GM15510 (cell line): ENCODE measurements around the gene ASTN1.

ENCODE experiments used
- POLR2A ChIP-seq: IDR thresholded peaks from 3 replicates; pipeline ENCODE4 v1.6.1; 2011; ENCODE audit warnings: borderline replicate concordance; ENCODE audit not compliant: insufficient read length; ENCODE audit errors: extremely low read depth

The ASTN1 gene

GRCh38 chr1:177011508-177011907, 153.0 kb downstream of the ASTN1 start:
- no peak for TF ChIP-seq POLR2A

- TF ChIP-seq POLR2A = no peak
These were observed 154.2 kb downstream of the ASTN1 start for GRCh38 chr1:177010211-177010825.

- no peak for TF ChIP-seq POLR2A
These were observed 155.9 kb downstream of the ASTN1 start for GRCh38 chr1:177008653-177009052.

- no peak for TF ChIP-seq POLR2A
These were observed 156.9 kb downstream of the ASTN1 start for GRCh38 chr1:177007437-177008161.

- TF ChIP-seq POLR2A = no peak
These were observed 161.6 kb downstream of the ASTN1 start for GRCh38 chr1:177002891-177003290.

GRCh38 chr1:177001556-177001955, 163.0 kb downstream of the ASTN1 start:
- no peak for TF ChIP-seq POLR2A

GRCh38 chr1:176998183-176998795, 166.2 kb downstream of the ASTN1 start:
- no peak for TF ChIP-seq POLR2A

- TF ChIP-seq POLR2A = no peak
These were observed 167.9 kb downstream of the ASTN1 start for GRCh38 chr1:176996456-176997090.

- no peak for TF ChIP-seq POLR2A
These were observed 169.4 kb downstream of the ASTN1 start for GRCh38 chr1:176994931-176995596.

- TF ChIP-seq POLR2A = no peak
These were observed 170.9 kb downstream of the ASTN1 start for GRCh38 chr1:176993587-176993986.

GRCh38 chr1:176989754-176990153, 174.8 kb downstream of the ASTN1 start:
- no peak for TF ChIP-seq POLR2A

GRCh38 chr1:176989023-176989422, 175.5 kb downstream of the ASTN1 start:
- TF ChIP-seq POLR2A = no peak

GRCh38 chr1:176987016-176987415, 177.5 kb downstream of the ASTN1 start:
- TF ChIP-seq POLR2A = no peak

- no peak for TF ChIP-seq POLR2A
These were observed 180.8 kb downstream of the ASTN1 start for GRCh38 chr1:176983731-176984130.

GRCh38 chr1:176976771-176977170, 187.7 kb downstream of the ASTN1 start:
- TF ChIP-seq POLR2A = no peak
